ENCODE measurements around the gene BTF3L4.

DNA sequence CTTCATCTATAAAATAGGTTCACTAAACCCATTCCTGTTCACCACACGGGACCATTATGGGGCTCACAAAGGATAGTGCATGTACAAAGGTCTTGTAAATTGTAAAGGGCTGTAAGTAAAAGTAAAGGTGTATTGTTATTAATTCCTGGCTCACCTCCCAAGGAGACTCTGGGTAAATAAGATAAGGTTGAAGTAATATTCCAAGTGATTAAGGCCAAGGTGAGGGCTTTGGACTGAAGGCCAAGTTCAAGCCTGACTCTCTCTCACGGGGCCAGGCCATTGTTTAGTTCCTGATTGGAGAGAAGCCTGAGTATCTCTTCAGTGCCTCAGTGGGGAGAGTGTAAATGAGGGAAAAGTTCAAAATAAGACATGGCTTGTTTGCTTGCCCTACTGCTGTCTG, 66.3 kb downstream of the BTF3L4 start:
- TF ChIP-seq, protein P1, sequence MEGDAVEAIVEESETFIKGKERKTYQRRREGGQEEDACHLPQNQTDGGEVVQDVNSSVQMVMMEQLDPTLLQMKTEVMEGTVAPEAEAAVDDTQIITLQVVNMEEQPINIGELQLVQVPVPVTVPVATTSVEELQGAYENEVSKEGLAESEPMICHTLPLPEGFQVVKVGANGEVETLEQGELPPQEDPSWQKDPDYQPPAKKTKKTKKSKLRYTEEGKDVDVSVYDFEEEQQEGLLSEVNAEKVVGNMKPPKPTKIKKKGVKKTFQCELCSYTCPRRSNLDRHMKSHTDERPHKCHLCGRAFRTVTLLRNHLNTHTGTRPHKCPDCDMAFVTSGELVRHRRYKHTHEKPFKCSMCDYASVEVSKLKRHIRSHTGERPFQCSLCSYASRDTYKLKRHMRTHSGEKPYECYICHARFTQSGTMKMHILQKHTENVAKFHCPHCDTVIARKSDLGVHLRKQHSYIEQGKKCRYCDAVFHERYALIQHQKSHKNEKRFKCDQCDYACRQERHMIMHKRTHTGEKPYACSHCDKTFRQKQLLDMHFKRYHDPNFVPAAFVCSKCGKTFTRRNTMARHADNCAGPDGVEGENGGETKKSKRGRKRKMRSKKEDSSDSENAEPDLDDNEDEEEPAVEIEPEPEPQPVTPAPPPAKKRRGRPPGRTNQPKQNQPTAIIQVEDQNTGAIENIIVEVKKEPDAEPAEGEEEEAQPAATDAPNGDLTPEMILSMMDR (IDR thresholded peaks at IDR 0.05), result no peak
- TF ChIP-seq POLR2A (IDR thresholded peaks at IDR 0.05), result no peak

All from esophagus squamous epithelium (tissue), 4 donors.